Right ventricle myocardium inferior (tissue), 1 donor: ENCODE results near the gene FYN. TPM values are rescaled to one million over a fixed set of nuclear protein-coding genes. Genes with fewer than 3 reads are reported as not detected.

Experiments used
- ATAC-seq: fragments of 200-7000 bp; cut with Tn5 transposase; one replicate; pipeline ENCODE4 v1.9.1; 2020; ENCODE audit warnings: mild to moderate bottlenecking, moderate library complexity
- DNase-seq: peaks from one replicate; pipeline ENCODE4 v3.0.0; 2021; ENCODE audit errors: missing footprints
- intact Hi-C: fragments of 100-400 bp; cut with DNase I; formaldehyde crosslinking; loops from one replicate; pipeline ENCODE4 v1.11.0; 2022
- total RNA-seq: library from RNA; stranded (reverse); fragmentation: NEBNext Ultra II Directional; extraction: Animal tissue kit (Norgen Biotek cat#: 25700); gene quantifications from one replicate; pipeline ENCODE4 v1.2.1, GENCODE V29; 2021
- donor health status: DM: no; HTN: yes; CAD: no; lungs with severe emphysema.

FYN gene
- total RNA-seq, 1 donor from 2014 or later: 50.4 TPM

GRCh38 chr6:111861431-111861885 lies 11.8 kb downstream of the FYN start:
- no peak for ATAC-seq
- no peak for DNase-seq
- intact Hi-C loops: no loop called here

GRCh38 chr6:111858347-111858746 lies 14.9 kb downstream of the FYN start:
- DNase-seq: no peak
- intact Hi-C loops: no loop called here
- ATAC-seq: no peak

- ATAC-seq: no peak
- peak; percentile 45 for DNase-seq
- intact Hi-C loops: no loop called here
These were observed 15.4 kb downstream of the FYN start for GRCh38 chr6:111857674-111858337.

- ATAC-seq (no peak), DNase-seq (no peak)
- intact Hi-C loops: no loop called here
These were observed 17.5 kb downstream of the FYN start for GRCh38 chr6:111855753-111856152.

GRCh38 chr6:111854683-111855082 lies 18.6 kb downstream of the FYN start:
- intact Hi-C loops: no loop called here
- ATAC-seq: no peak
- no peak for DNase-seq

- DNase-seq (no peak), ATAC-seq (peak; percentile 43)
- intact Hi-C loops: no loop called here
These were observed 20.5 kb downstream of the FYN start for GRCh38 chr6:111852725-111853124.

GRCh38 chr6:111850295-111850937 lies 22.8 kb downstream of the FYN start:
- ATAC-seq (peak; percentile 42), DNase-seq (peak; percentile 76)
- intact Hi-C loops: no loop called here

- DNase-seq (no peak), ATAC-seq (peak; percentile 3)
- intact Hi-C loops: no loop called here
These were observed 24.0 kb downstream of the FYN start for GRCh38 chr6:111849298-111849697.

GRCh38 chr6:111848262-111848812 lies 24.9 kb downstream of the FYN start:
- DNase-seq: no peak
- intact Hi-C loops: no loop called here
- no peak for ATAC-seq

- intact Hi-C loops: no loop called here
- DNase-seq (peak; percentile 79), ATAC-seq (peak; percentile 59)
These were observed 26.5 kb downstream of the FYN start for GRCh38 chr6:111846492-111847409.

GRCh38 chr6:111846066-111846465 lies 27.2 kb downstream of the FYN start:
- ATAC-seq (no peak), DNase-seq (no peak)
- intact Hi-C loops: no loop called here

GRCh38 chr6:111845441-111845871 lies 27.8 kb downstream of the FYN start:
- no peak for DNase-seq
- intact Hi-C loops: no loop called here
- ATAC-seq: no peak

- DNase-seq: peak; percentile 59
- intact Hi-C loops: no loop called here
- no peak for ATAC-seq
These were observed 28.3 kb downstream of the FYN start for GRCh38 chr6:111844921-111845320.

GRCh38 chr6:111844376-111844775 lies 28.9 kb downstream of the FYN start:
- intact Hi-C loops: no loop called here
- ATAC-seq (no peak), DNase-seq (no peak)

- DNase-seq: no peak
- intact Hi-C loops: no loop called here
- ATAC-seq: peak; percentile 53
These were observed 29.7 kb downstream of the FYN start for GRCh38 chr6:111843347-111844147.

- ATAC-seq: no peak
- no peak for DNase-seq
- intact Hi-C loops: no loop called here
These were observed 30.4 kb downstream of the FYN start for GRCh38 chr6:111842891-111843290.

- DNase-seq (no peak), ATAC-seq (no peak)
- intact Hi-C loops: no loop called here
These were observed 30.9 kb downstream of the FYN start for GRCh38 chr6:111842271-111842822.

GRCh38 chr6:111841822-111842221 lies 31.4 kb downstream of the FYN start:
- ATAC-seq (no peak), DNase-seq (no peak)
- intact Hi-C loops: no loop called here
